HG03060 (cell line): Measurements from ENCODE around the gene CDC42SE1.
A peak's percentile ranks its signal among the peaks of the same experiment; 100 is the strongest.
"Not testable (repeated sequence)": the region's sequence is repeated elsewhere in the genome, so short reads cannot be mapped to it uniquely, and the experiment has no call there.

ENCODE experiments used
- ATAC-seq: cut with Tn5 transposase; IDR thresholded peaks from one replicate; pipeline ENCODE4 v1.9.1; 2021; ENCODE audit warnings: low read depth, moderate number of reproducible peaks; ENCODE audit not compliant: unreplicated experiment

The CDC42SE1 gene, protein sequence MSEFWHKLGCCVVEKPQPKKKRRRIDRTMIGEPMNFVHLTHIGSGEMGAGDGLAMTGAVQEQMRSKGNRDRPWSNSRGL

DNA sequence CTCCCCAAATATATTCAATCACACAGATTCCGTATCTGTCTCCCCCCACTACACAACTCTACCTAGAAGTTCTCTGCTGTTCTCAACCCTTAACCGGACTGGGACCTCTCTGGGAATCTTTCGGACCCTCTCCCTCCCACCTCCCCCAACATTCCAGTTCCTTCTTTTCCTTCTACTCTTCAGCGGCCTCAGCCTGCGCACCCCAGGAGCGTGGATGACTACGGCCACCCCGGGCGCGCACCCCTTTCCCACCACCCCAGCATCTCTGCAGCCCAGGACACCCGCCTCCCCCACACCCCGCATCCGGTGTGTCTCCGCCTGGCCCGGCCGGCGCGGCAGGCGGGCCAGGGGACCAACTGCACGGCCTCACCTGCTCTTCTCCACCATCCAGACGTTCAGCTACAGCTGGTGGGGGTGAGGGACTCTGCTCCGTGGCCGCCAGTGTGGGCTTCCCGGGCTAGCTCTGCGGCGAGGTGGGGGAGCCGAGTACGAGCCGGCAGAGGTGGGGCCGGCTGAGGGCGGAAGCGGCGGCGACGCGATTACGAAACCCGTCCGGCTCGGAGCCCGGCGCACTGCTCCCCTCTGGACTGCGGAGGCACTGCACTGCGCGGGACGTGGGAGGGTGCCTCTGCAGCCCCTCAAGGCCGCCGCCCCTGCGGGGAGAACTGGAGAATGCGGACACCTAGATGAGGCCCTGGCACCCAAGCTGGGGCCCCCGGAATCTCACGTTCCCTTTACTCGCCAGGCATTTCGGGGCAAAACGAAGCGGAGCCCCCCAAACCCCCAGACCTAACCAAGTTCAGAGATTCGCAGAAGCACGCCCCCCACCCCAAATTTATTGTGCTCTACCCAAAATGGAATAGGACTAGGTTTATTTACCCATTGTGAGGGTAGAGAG lies at the start of gene CDC42SE1:
TSS of gene CDC42SE1 (minus strand) at position 514 of the 898 bp plus-strand sequence. CDS start 3,892 bp downstream, outside the sequence.
- no peak for ATAC-seq

DNA sequence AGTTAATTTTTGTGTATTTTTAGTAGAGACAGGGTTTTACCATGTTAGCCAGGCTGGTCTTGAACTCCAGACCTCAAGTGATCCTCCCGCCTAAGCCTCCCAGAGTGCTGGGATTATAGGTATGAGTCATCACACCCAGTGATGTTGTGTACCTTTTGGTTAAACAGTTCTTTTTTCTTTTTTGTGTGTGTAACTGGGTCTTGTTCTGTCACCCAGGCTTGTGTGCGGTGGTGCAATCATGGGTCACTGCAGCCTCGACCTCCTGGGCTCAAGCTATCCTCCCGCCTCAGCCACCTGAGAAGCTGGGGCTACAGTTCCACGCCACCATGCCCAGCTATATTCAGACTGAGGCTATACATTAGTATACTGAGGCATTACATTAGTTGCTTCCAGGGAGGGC lies 48.9 kb upstream of the CDC42SE1 start:
- no peak for ATAC-seq

DNA sequence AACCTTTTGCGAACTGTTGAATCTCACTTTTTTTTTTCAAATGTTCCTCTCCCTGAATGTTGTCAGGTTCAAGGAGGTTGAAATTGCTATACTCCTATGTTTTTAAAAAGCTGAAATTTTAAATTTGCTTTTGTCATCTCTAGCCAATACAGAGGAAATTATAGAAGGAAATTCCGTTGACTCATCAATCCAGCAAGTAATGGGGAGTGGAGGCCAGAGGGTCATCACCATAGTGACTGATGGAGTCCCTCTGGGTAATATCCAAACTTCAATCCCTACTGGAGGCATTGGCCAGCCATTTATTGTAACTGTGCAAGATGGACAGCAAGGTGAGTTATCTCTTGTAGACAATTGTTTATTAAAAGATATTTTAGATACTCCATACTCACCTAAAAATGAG lies 47.5 kb upstream of the CDC42SE1 start:
- no peak for ATAC-seq

DNA sequence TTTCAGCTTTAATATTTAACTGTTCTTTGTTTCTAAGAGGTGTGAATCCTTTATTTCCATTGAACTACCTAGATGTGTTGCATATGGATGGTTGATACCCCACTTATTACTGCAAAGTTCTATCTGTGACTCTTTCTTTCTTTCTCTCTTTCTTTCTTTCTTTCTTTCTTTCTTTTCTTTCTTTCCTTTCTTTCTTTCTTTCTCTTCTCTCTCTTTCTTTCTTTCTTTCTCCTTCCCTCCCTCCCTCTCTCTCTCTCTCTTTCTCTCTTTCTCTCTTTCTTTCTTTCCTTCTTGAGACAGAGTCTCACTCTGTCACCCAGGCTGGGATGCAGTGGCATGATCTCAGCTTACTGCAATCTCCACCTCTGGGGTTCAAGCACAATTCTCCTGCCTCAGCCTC lies 45.2 kb upstream of the CDC42SE1 start:
- no peak for ATAC-seq

DNA sequence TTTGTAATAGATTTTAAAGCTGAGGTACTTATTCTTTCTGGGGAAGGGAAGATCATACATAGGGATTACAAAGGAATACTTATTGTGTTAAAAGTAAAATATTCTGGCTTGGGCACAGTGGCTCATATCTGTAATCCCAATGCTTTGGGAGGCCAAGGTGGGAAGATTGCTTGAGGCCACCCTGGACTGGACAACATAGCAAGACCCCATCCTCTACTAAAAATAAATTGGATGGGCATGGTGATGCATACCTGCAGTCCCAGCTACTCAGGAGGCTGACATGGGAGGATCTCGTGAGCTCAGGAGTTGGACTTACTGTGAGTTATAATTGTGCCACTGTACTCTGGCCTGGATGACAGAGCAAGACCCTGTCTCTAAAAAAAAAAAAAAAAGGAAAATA lies 38.7 kb upstream of the CDC42SE1 start:
- ATAC-seq: no peak

DNA sequence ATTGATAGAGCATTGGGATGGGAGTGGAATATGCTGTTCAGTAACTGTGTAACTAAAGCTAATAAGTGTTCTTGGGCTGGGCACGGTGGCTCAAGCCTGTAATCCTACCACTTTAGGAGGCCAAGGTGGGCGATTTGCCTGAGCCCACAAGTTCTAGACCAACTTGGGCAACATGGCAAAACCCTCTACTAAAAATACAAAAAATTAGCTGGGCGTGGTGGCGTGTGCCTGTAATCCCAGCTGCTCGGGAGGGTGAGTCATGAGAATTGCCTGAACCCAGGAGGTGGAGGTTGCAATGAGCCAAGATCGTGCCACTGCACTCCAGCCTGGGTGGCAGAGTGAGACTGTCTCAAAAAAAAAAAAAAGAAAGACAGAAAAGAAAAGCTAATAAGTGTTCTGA lies 38.0 kb upstream of the CDC42SE1 start:
- ATAC-seq: not testable (repeated sequence)

DNA sequence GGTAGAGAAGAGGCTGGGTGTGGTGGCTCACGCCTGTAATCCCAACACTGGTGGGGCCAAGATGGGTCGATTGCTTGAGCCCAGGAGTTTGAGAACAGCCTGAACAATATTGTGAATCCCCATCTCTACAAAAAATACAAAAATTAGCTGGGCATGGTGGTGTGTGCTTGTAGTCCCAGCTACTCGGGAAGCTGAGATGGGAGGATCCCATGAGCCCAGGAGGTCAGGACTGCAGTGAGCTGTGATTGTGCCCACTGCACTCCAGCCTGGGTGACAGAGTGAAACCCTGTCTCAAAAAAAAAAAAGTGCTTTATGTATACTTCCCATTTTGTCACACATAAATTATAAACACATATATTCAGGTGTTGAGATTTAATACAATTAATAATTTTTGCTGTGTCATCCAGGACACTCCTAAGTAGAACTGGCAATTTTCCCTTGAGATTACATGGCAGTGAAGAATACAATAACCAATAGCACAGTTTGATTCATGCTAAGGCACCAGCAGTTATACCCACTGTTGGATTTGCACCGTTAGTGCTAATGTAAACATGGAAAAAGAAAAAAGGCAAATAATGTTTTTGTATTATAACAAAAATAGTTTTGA lies 26.6 kb upstream of the CDC42SE1 start:
- ATAC-seq: no peak

DNA sequence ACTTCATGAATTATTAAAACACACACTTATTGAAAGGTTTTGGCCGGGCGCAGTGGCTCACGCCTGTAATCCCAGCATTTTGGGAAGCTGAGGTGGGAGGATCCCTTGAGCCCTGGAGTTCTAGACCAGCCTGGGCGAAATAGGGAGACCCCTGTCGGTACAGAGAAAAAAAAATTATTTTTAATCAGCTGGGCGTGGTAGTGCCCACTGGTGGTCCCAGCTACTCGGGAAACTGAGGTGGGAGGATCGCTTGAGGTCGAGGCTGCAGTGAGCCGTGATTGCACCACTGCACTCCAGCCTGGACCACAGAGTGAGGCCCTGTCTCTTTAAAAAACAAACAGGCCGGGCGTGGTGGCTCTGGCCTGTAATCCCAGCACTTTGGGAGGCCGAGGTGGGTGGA lies 12.8 kb upstream of the CDC42SE1 start:
- no peak for ATAC-seq

DNA sequence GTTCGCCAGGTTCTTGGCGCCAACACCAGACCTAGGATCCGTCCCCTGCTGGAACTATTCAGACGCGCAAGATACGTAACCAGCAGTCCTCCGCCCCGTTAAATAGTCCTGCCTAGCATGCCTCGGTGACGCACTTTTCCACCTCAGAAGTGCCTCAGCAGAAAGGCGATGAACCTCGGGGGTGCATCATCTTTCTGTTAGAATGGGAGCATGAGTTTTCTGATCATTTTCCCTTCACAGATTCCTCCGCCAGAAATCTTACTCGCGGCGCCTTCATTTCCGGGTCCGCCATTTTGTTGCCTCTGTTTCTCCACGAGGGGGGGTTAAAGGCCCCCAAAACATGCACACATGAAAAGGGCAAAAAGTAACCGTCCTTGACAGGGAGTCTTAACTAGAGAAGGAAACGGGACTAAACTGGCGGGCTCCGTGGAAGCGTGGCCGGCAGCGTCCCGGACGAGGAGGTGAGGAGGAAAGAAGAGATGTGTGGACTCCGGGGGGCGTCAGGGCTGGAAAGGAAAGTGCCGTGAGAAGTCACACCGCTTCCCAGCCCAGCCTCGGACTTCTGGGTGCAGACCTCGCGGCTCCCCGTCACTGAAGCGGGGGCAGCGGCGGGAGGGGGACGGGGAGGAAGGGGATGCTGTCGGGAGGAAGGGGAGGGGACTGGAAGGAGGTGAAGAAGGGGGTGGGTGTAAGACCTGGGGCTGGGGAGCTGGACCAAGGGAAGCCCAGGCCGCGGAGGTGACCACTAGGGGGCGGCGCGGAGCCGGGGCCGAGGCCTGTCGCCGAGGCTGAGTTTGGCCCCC lies 11.3 kb upstream of the CDC42SE1 start, which contains the start of gene GABPB2:
TSS of gene GABPB2 (plus strand) at position 288 of the 803 bp plus-strand sequence. CDS start 17,429 bp downstream, outside the sequence.
- ATAC-seq: peak; percentile 56

DNA sequence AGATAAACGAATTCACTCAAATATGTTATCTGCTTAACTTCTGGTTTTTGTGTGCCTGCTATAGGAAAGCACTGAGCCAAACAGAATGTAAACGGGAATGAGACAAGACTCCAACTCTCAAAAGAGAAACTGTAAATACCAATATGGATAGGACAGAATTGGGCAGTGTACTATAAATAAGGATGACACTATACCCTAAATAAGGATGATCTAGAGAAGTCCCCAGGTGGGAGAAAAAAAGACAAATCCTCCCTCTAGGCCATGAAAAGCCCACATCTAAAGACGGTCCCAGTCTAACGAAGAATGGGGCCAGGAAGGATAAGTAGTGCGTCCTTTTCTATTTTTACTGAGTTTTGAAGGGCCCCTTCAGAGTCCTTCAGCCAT lies 9.7 kb upstream of the CDC42SE1 start:
- no peak for ATAC-seq

DNA sequence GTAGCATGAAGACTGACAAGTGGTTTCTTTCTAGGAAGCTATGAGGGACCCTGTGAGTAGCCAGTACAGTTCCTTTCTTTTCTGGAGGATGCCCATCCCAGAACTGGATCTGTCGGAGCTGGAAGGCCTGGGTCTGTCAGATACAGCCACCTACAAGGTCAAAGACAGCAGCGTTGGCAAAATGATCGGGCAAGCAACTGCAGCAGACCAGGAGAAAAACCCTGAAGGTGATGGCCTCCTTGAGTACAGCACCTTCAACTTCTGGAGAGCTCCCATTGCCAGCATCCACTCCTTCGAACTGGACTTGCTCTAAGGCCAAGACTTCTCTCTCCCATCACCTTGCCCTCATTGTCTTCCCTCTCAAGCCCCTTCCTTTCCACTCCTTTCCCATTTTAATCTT lies 7.8 kb upstream of the CDC42SE1 start:
- no peak for ATAC-seq

DNA sequence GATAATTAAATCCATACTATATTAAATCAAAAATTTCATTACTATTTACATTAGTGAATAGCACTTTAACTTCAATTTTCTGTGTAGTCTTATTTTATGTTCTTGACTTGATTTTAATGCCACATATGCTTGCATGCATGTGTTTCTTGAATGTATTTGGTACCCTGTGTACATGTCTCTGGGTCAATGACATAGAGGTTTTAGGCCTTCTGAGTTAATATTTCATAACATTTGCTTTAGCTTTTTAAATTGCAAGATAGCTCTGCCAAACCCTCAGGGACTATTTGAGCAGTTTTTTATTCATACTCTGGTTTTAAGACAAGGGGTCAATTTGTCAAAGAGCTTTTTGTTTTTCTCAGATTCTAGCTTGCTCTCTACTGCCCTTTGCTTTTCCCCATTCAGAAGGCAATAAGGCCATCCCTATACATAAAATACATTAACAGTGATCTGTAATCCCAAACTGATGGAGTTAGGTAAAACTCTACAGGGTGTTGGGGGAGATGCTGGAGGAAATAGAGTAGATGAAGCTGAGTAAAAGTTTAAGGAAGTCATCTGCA lies 5.7 kb upstream of the CDC42SE1 start:
- no peak for ATAC-seq

DNA sequence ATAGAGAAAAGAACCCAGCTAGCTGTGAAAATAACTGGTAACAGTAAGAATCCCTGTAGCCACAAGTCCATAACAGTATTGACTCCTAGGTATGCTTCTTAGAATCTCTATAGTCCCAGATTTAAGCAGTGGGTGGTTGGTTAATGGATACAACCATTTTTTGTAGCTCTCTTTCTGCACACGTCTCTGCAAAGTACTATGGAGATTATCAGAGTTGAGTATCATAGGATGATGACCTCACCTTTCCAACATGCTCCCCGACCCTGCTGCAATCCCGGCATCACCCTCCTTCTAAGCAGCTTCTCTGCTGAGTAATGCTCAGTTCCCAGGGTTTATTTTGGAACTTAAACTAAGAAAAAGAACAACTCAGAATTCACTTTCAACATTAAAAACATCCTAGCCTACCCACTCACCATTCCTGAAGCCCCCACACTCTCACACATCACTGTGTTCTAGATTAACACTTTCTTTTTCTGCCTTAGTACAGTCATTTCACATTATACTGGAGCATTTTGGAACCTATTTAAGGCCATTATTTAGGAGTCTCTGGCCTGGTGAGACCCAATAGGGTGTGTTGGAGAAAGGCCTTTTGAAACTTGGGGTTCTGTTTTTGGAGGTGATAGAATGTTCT lies 3.4 kb upstream of the CDC42SE1 start:
- no peak for ATAC-seq

DNA sequence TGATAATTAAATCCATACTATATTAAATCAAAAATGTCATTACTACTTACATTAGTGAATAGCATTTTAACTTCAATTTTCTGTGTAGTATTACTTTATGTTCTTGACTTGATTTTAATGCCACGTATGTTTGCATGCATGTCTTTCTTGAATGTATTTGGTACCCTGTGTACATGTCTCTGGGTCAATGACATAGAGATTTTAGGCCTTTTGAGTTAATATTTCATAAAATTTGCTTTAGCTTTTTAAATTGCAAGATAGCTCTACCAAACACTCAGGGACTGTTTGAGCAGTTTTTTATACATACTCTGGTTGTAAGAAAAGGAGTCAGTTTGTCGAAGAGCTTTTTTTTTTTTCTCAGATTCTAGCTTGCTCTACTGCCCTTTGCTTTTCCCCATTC lies 2.3 kb upstream of the CDC42SE1 start:
- ATAC-seq: no peak

DNA sequence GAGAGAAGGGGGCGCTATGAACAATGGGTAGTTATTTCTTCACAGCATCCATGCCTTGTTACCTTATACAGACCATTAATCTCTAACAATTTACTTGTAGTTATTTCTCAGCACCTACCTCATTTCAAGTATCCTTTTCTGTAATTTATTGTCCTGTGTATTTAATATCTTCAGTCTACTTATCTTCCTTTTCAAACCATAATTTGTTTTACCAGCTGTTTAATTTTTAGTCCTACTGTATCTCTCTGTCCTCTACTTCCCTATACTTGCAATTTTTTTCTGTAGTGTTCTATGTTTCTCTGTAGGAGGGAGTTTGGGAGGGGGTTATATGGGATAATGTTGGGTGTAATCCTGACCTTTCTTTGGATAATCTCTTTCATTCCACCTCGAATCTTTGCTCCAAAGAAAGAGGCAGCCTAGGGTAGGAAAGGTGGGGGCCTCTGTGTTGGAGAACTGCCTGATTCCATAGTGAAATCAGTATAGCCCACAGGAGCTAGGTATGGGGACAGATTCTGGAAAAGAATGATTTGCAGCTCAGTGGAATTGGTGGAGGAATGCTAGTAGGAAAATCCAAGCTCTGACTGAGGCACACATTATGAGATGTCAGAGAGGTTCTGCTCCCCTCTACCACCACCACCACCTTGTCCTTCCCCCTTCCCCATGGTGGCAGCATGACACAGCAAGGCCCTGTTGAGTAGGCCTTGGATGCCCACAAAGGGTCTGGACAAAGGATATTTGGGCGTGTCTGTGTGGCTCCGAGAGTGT lies 1.4 kb upstream of the CDC42SE1 start:
- ATAC-seq: no peak

DNA sequence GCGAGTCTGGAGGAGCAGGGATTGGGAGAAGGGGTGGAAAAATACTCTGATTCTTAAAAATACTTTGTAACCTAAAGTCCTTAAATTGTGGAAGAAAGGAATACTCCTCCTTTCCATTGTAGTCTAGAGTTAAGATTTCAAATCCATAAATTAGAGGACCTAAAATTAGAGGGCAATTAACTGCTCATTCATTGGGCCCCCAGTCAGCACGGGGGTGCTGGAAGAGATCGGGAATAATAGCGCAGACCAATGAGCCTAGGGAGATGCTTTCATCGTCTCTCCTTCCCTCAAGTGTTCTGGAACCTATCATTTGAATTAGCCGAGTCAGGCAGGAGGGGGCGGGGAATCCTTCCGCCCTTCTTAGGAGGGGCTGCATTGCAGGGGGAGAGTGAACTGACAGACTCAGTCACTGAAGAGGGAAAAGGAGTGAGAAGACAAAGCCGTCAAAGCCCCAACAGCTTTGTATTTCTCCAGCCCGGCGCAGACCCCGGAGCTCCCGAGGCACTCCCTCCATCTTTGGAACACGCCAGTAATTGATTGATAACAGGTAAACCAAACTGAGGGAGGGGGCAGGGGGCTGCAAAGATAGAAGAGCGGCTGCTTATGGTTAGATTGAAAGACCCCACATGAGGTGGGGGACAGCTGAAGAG lies 710 bp upstream of the CDC42SE1 start, which contains the start of gene MLLT11:
TSS of gene MLLT11 (plus strand) at position 391 of the 650 bp plus-strand sequence. CDS start 6,828 bp downstream, outside the sequence.
- ATAC-seq: no peak

DNA sequence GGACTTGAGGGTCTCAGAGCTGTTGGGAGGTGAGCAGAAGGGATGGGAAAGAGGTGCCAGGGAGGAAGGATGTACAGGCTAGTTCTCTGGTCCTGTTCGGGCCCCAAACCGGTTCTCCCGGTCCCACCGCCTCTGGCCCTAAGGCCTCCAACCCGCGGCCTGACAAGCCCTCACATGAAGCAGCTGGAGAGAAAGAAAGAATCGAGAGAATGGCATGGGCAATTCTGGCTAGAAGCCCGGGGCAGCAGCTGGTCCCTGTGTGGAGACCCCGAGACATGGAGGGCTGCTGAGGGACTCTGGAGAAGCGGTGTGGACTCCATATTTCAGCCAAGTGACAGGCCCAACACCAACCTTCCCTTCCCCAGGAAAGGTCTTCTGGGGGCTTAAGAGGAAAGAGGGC lies 730 bp downstream of the CDC42SE1 start:
- ATAC-seq: no peak

DNA sequence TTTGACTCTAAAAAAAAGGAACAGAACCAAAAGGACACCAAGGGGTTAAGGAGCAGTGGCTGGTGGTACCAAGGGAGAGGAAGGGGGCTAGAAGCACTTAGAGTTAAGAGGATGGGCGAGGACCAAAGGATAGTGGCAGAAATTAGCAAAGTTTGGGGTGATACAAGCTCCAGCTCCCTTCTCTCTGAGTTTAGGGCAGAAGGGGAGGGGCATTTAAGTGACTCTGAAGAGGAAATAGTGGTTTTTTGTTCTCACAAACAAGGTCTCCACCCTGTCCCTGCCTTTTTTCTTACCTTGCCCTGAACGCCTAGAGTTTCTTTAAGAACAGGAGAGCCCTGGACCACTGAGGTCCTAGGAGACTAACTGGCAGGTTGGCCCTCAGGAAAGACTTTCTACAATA lies 3.3 kb downstream of the CDC42SE1 start:
- ATAC-seq: no peak

DNA sequence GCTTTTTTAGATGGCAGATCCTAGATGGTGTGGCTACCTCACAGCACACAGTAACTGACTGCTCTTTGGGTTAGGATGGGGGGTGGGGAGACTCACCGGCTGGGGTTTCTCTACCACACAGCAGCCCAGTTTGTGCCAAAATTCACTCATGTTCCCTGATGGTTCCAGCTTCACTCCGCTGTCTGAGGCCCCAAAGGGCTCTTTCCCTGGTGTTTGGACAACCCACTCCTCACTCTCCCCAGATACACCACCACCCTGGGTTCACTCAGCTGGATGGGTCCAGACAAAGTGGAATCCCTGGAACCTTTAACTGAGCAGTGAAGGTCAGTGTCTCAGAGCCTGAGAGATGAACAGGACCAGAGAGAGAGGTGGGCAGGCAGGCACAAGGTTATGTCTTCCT lies 3.8 kb downstream of the CDC42SE1 start:
- no peak for ATAC-seq
